Activated T-cell treated with anti-CD3 and anti-CD28 coated beads for 24 hours (primary cell): ENCODE results near the gene PKP4.

Source experiments
- DNase-seq: peaks from one replicate; pipeline ENCODE4 v3.0.0-alpha.2; 2020; ENCODE audit warnings: low read depth

PKP4 gene

DNA sequence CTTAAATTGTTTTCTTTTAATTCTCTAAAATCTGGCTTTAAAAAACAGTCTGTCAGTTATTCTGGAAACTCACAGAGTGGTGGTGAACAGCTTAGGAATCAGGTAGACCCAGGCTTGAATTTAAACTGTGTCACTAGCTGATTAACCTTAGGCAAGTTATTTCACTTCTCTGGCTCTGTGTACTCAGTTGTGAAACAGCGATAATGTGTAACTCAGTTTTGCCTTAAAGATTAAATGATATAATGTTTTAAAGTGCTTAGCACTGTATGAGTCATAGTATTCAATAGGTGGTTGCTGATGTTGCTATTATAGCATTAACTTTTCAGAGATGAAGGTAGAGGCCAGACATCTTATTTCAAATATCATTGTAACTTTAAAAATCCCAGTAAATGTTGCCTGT, 40.7 kb downstream of the PKP4 start:
- DNase-seq, result no peak

DNA sequence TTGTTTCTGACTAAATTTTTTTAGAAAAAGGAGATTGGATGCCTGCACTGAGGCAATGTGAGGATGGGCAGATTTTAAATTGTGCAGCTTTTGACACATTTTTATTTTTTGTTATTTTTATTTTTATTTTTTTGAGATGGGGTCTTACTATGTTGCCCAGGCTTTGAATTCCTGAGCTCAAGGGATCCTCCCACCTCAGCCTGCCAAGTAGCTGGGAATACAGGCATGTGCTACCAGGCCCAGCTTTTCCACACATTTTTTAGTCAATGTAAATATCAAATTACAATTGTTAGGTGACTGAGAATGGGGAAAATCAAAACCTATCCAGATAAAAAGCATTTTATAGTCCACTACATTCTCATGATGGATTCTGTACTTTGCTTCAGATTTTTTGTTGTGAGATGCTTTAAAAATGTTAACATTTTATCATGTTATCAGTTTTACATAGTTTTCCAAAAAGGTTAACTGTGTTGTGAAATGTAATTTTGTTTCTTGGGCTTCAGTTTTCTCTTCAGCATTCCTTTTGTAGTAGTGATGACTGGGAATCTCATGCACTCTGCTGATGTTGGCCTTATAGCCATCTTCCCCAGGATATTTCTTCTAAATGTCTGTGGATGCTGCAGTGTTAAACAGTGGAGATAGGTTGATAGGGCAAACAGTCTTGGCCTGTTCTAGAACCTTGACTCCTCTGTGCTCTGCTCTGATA, 41.4 kb downstream of the PKP4 start:
- DNase-seq, result no peak

DNA sequence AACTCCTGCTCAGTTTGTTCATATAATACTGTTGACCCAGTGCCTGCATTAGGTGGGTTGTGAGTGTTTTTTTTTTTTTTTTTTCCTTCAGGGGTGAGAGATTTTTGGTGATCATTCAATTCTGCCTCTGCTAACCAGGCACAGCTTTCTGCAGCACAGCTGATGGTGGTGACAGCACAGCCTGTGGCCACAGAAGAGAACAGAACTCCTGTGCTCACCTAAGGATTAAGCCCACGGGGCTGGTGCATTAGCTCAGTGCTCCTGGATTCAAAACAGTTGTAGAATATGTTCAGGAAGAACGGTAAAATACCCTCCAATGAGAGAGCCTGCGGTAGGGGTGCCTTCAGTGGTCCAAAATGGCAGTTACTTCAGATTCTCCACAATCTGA, 42.0 kb downstream of the PKP4 start:
- no peak for DNase-seq

GRCh38 chr2:158499383-158499782, 42.6 kb downstream of the PKP4 start:
- no peak for DNase-seq

DNA sequence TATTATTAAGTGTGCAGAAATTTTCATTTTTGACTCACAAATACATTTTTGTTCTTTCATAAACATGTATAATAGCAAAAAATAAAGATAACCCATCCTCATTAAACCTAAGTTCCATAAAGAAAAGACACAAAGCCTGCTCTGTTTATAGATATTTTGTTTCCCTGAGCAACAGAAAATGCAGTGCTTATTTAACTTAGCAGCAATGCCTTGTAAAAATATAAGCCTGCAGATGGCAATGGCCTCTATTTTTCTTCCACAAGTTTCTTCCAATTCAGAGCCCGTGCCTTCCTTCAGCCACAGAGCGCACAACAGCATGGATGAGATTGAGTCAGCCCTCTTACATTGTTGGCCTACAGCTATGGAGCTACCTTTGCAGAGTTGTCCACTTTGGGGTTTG, 43.6 kb downstream of the PKP4 start:
- no peak for DNase-seq

DNA sequence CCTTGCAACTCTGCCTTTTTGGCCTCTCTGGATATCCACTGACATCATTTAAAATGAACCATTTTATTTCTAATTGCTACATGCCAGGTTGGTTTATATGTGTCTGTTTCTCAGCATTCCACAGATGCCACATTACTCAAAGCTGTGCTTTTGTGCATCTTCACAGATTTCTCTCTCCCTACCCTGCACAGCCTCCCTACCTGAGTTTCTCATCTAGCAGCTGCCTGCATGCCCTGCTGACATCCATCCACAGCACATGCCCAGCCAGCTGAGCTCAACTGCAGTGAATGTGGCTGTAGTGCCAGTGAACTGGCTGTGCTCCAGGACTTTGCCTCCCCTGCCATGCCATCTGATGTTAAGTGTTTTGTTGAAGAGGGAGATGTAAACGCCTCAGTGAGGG, 44.5 kb downstream of the PKP4 start:
- no peak for DNase-seq

DNA sequence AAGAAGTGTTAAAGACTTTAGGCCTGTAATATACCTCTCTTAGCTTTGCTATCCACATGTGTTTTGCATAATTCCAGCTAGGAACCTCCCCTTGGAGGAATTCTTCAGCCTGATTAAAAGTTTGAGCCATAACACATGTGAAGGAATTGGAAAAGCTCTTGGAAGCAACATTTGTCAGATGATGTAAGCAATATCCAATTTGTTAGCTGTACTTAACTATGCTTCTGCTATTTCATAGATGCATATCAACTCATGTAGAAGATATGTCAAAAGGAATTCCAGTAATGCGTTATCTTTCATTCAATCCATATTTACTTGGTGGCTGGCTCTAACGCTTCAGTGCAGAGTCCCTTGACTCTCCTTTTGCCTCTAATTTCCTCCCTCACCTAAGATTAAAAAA, 46.2 kb downstream of the PKP4 start:
- DNase-seq, result no peak

DNA sequence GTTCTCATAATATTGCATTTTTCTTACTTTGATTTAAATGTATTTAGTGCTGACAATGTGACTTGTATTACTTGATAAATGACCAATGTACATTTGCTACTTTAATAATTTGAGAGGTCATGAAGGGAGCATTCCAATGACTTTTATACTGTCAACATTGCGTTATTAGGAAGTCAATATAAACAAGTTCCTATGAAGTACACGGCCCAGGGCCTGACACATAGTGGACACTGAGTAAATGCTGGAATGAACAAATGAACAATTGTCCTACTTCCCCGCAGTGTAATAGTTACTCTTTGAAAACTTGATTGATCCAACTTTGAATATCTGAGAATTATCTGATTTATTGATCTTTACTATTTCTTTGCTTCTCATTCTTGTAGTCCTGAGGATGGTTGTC, 47.3 kb downstream of the PKP4 start:
- no peak for DNase-seq

DNA sequence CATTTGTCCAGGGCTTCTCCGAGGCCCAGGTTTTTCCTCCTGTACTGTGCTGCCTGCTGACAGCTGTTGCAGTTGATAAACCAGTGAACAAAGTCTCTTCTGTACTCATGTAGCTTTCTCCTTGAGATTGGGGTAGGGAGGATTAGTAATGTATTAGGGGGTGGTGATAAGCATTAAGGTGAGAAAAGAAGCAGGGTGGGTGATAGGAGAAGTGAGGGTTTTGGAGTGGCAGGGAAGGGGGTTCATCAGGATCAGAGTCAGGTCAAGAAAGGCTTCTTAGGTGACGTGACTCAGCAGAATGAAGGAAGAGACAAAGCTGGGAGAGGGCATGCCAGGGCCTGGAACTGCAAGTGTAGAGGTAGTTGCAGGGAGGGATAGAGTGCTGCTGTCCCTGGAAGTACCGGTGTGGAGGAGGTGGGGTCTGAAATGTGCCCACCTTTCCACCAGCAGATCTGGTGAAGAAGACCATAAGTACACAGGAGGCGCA, 48.7 kb downstream of the PKP4 start:
- DNase-seq, result no peak

- DNase-seq, result no peak
Measured at GRCh38 chr2:158507141-158507540, 50.4 kb downstream of the PKP4 start.

- no peak for DNase-seq
Measured at GRCh38 chr2:158507679-158508078, 50.9 kb downstream of the PKP4 start.

GRCh38 chr2:158509928-158510797, 53.4 kb downstream of the PKP4 start:
- no peak for DNase-seq

- DNase-seq, result no peak
Measured at GRCh38 chr2:158510887-158511286, 54.1 kb downstream of the PKP4 start.

DNA sequence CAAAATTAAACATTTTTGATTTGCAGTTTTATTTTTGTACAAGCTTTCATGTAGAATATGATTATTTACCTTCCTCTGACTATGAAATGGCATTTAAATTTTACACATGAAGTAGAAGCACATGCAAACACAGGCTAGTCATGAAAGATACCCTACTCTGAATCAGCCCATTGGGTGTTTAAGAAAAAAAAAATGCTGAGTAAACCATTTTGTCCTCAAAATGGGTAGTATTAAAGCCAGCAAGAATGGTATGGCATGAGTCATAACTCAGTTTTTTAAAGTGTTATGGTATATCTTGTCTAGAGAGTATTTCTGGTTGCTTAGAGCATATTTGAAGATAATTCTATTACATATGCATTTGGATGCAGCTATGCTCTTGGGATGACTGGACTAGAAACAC, 55.0 kb downstream of the PKP4 start:
- no peak for DNase-seq

DNA sequence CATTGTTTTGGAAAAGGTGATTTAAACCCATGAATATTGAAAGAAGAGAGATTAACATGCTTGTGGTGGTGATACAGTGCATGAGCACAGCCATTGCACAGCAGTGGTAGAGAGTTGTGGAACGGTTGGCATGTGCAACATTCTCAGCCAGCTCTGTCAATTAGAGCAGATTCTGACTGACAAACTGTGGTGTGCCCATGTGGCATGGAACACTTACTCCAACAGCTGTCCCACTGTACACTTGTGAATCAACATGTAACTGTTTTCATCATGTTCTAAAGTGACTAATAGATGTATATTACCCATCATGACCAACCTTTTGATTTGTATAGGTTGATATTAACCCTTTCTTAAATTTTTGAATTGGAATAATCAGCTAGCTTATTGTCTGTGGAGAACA, 55.6 kb downstream of the PKP4 start:
- DNase-seq, result no peak

DNA sequence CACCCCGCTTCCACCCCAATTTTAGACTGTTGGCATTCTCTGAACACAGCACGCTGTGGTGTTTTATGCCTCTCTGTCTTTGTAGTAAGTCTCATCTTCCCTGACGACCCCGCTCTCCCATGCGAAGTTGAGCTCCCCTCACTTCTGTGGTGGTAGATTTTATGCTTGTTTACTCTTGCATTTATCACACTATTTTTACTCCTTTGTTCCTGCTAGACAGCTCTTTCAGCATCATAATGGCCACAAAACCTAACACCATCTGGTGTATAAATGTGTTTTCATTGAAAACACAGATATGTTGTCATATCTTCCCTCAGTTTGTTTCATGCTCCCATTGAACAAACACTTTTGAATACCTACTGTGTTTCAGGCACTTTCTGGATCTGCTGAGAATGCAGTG, 57.1 kb downstream of the PKP4 start:
- no peak for DNase-seq

GRCh38 chr2:158518084-158518483, 61.3 kb downstream of the PKP4 start:
- no peak for DNase-seq

GRCh38 chr2:158519481-158519880, 62.7 kb downstream of the PKP4 start:
- DNase-seq, result no peak

- DNase-seq, result no peak
Measured at GRCh38 chr2:158529379-158530259, 72.9 kb downstream of the PKP4 start.

DNA sequence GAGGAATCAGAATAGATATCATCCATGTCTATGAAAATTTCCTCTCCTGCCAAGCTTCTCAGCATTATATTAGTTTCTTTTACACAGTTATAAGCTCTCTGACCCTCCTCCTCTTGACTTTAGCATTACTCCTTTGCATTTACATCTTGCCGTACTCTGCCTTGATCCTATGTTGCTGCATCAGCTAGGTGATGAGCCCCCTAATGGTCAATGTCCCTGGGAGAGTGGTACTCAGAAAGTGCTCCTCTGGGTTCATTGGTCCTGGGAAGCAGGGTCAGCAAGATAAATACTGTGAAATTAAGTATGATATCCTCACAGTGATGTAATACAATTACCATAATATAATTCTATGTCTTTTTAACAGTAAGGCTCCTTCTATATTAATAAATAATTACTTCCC, 74.1 kb downstream of the PKP4 start:
- DNase-seq, result no peak

GRCh38 chr2:158533009-158533408, 76.3 kb downstream of the PKP4 start:
- no peak for DNase-seq

DNA sequence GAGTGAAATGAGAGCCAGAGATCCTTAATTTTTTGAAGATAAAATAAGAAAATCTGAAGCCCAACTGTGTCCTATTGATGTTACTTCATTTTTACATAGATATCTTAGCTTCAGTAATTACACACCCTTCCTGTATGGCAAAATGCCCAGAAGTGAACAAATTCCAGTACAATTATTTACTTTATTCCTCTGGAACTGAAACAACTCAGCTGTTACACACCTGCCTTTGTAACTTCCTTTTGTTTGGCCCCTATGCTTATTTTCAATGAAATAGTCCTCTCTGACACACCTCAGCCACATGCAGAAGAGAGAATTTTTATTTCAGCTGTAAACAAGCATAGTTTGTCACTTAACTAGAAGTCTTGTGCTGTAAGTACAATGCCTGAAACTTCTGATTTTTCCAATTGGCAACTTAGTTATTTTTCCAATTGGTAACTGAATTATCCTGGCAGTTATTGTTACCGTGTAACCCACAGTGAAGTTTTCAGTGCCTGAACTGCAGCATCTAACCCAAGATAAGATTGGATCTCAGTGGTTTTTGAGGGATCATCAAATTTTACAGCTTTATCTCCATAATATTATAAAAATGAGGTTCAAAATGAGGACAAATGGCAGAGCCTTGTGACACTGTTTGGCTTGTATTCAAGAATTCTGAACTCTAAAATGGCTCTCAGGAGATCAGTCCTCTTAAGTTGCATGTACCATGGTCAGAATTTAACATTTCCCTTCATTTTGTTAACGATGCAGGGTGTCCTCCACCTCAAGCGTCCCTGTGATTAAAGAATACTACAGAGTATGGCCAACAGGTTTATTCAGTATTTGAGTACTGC, 82.6 kb downstream of the PKP4 start:
- DNase-seq, result no peak
